Neural crest cell (in vitro differentiated cells): ENCODE measurements around the gene TMEM91. TPM values are rescaled to one million over a fixed set of nuclear protein-coding genes. Genes with fewer than 3 reads are reported as not detected.

ENCODE experiments used
- DNase-seq: peaks from one replicate; pipeline ENCODE4 v3.0.0; 2021; ENCODE audit warnings: low read depth, mixed read lengths, low spot score
- H3K27ac Mint-ChIP-seq: one replicate; pipeline ENCODE4 v1.8.0; 2021; ENCODE audit warnings: mild to moderate bottlenecking, mixed read lengths; ENCODE audit not compliant: unreplicated experiment
- H3K27me3 Mint-ChIP-seq: 2 replicates; pipeline ENCODE4 v1.8.0; 2021; ENCODE audit warnings: low read depth, mild to moderate bottlenecking, mixed read lengths
- H3K36me3 Mint-ChIP-seq: 2 replicates; pipeline ENCODE4 v1.8.0; 2021; ENCODE audit warnings: low read depth, mild to moderate bottlenecking, mixed read lengths
- H3K4me1 Mint-ChIP-seq: 2 replicates; pipeline ENCODE4 v1.8.0; 2021; ENCODE audit warnings: mixed read lengths
- H3K4me3 Mint-ChIP-seq: one replicate; pipeline ENCODE4 v1.8.0; 2021; ENCODE audit warnings: mild to moderate bottlenecking, mixed read lengths
- H3K9me3 Mint-ChIP-seq: 2 replicates; pipeline ENCODE4 v1.8.0; 2021; ENCODE audit warnings: mixed read lengths
- long read RNA-seq: library from polyadenylated mRNA; unstranded; transcript quantifications from one replicate; pipeline ENCODE4 v2.0.0, GENCODE V29; 2020
- total RNA-seq: library from RNA; stranded (reverse); gene quantifications from 2 replicates; pipeline ENCODE4 v1.2.1, GENCODE V29; 2021
- TF ChIP-seq, protein P1 (sequence below): fragments of 200-600 bp; sonication (generic); conservative IDR thresholded peaks from 2 replicates; pipeline ENCODE4 v1.5.0; 2021; ENCODE audit warnings: antibody characterized with exemption, mild to moderate bottlenecking

The TMEM91 gene
- 6.6 and 7.8 TPM in 2 replicates for total RNA-seq
- long read RNA-seq, partial matches to known transcripts, result 0 of 3 reads
- long read RNA-seq, other reads (novel, unspliced or antisense), result 3 of 3 reads

DNA sequence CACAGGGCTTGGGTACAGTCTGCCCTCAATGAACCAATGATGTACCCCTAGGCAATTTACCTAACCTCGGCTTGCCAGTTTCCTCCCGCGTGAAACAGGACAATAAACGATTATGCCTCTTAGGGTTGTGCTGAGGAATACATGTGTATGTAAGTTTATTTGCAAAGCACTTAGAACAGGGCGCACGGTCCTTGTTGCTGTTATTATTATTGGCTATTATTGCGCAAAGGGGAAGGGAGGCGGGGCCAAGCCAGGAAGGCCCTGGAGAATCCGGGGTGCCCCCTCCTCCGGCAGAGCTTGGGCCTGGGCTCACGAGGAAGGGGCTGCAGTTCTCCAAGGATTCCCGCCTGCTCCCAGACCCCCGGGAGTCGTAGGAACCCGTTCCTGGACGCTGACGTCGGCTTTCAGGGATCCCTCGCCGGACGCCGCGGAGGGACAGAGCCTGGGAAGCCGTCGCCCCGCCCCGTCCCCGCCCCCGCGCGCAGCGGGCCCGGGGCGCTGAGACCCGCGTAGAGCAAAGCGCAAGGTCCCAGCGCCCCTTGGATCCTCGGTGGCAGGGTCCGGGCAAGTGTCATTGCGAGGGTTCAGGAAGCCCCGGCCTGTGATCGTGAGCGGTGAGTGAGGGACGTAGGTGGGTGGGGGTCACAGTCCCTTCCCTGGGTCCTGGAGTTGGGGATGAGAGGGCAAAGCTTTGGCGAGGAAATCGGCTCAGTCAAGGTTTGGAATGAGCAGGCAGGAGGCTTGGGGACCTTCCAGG is at the start of gene TMEM91:
TSS of gene TMEM91 (plus strand) at position 293 of the 757 bp plus-strand sequence. CDS start 1,777 bp downstream, outside the sequence.
- TF ChIP-seq, protein P1, sequence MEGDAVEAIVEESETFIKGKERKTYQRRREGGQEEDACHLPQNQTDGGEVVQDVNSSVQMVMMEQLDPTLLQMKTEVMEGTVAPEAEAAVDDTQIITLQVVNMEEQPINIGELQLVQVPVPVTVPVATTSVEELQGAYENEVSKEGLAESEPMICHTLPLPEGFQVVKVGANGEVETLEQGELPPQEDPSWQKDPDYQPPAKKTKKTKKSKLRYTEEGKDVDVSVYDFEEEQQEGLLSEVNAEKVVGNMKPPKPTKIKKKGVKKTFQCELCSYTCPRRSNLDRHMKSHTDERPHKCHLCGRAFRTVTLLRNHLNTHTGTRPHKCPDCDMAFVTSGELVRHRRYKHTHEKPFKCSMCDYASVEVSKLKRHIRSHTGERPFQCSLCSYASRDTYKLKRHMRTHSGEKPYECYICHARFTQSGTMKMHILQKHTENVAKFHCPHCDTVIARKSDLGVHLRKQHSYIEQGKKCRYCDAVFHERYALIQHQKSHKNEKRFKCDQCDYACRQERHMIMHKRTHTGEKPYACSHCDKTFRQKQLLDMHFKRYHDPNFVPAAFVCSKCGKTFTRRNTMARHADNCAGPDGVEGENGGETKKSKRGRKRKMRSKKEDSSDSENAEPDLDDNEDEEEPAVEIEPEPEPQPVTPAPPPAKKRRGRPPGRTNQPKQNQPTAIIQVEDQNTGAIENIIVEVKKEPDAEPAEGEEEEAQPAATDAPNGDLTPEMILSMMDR, result no peak
- peak; percentile 43 for DNase-seq
- Mint-ChIP-seq H3K27ac (no peak within 1 kb of the TSS), H3K36me3 (no peaks in the 10 kb centered on the region), H3K4me1 (peaks cover 15% of the 10 kb centered on the region), H3K4me3 (peak within 1 kb of the TSS; percentile 79), H3K9me3 (no peaks in the 10 kb centered on the region), H3K27me3 (peaks cover 5% of the 10 kb centered on the region)

DNA sequence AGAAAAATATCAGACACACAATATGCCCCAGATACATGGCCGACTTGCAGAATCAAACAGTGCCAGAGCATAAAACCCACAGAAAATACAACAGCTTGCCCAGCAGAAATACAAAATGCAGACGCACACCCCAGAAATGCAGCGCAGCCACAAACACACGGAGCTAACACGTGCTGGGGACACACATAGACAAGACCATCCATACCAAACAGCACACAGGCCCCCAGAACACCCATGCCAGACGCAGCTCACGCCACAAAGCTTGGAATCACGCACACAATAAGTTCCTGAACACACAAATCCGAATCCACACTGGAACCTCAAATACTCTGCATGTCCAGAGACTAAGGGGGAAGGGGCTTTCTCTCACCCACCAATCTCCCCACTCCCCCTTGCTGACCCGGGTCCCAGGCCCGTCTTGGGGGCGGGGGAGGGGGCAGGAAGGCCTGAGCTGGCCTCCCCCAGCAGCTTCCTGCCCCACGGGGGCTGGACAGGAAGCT is 49.2 kb upstream of the TMEM91 start:
- peak overlapping the region; percentile 96 for H3K27ac Mint-ChIP-seq
- no peaks in the 10 kb centered on the region for H3K9me3 Mint-ChIP-seq
- no peak for DNase-seq
- TF ChIP-seq, protein P1, result no peak
- H3K27me3 Mint-ChIP-seq, result peaks cover 36% of the 10 kb centered on the region
- no peaks in the 10 kb centered on the region for H3K36me3 Mint-ChIP-seq
- H3K4me3 Mint-ChIP-seq, result peak overlapping the region; percentile 68
- peaks cover 47% of the 10 kb centered on the region for H3K4me1 Mint-ChIP-seq

DNA sequence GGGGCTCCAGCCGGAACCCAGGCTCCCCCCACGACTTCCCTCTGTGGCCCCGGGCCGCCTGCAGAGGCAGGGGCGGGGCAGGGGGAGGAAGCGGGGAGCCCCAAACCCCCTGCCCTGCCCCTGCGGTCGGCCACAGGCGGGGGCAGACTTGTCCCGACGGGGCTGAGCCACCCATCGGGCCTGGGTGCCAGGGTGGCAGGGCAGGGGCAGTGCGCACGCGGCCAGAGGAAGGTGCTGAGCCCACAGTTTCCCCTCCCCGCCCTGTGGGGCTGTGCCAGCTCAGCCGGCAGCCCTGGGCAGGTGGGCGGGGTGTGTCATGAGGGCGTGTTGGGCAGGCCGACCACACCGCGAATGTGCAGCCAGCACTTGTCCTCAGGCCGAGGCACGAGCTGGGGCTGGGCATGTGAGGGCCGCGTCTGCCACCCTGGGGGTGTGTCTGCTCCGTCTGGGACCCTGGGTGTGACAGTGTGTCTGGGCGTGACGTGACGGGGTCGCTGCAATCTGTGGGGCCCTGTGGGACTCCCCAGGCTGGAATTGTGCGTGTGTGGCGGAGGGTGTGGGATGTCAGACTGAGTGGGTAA is 48.7 kb upstream of the TMEM91 start:
- no peak for DNase-seq
- Mint-ChIP-seq H3K36me3 (no peaks in the 10 kb centered on the region), H3K9me3 (no peaks in the 10 kb centered on the region), H3K4me1 (peaks cover 46% of the 10 kb centered on the region), H3K27me3 (peaks cover 36% of the 10 kb centered on the region), H3K4me3 (peak overlapping the region; percentile 65), H3K27ac (no peak overlapping the region)
- TF ChIP-seq, protein P1, result no peak

DNA sequence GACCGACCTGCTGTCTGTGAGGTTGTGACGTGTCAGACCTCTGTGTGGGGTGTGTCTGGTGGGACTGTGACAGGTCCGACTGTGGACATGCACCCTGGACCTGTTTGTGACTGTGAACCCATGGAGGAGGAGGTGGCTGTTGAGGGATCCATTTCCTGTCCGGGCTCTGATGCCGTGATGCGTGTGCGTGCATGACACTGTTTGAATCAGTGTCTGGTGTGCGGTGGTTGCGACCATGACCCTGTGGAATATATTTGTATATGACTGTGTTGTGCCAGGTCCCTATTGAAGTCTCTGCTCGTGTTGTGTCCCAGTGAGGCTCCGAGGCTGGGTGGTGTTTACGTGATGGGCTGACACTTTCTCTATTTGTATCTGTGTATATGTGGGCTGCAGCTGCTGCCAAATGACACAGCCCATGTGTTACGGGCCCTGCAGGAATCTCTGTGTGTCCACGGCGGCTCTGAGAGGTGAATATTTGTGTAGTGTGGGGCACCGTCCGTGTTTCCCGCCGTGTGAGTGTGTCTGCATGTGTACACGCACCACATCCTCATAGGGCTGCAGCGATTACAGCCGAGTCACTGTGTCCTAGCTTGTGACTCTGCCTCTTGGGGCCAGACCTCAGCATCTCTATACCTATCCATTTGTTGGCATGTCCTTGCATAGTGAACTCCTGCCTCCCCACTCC is 48.0 kb upstream of the TMEM91 start:
- H3K27me3 Mint-ChIP-seq, result peaks cover 36% of the 10 kb centered on the region
- peaks cover 39% of the 10 kb centered on the region for H3K4me1 Mint-ChIP-seq
- DNase-seq, result no peak
- no peak overlapping the region for H3K27ac Mint-ChIP-seq
- no peaks in the 10 kb centered on the region for H3K36me3 Mint-ChIP-seq
- no peaks in the 10 kb centered on the region for H3K9me3 Mint-ChIP-seq
- TF ChIP-seq, protein P1, result no peak
- H3K4me3 Mint-ChIP-seq, result peak overlapping the region; percentile 65

DNA sequence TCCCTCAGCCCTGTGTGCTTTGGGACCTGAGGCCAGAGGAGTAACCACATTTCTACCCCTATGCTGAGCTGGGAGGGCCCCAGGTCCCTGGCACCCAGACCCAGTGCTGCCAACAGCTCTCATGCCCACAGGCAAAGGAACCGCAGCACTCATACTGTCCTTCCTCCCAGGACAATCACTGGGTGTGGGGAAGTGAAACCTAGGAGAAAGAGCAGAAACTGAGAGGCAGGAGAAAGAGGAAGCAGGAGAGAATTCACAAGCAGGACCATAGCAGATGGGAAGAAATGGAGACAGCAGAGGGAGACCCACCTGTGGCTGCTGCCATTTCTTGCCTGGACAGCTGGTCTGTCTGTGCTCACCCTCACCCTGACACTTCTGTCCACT is 47.5 kb upstream of the TMEM91 start:
- Mint-ChIP-seq H3K9me3 (no peaks in the 10 kb centered on the region), H3K4me1 (peaks cover 38% of the 10 kb centered on the region), H3K4me3 (peak overlapping the region; percentile 65)

More for the DNA sequence above, 47.5 kb upstream of the TMEM91 start:
- no peaks in the 10 kb centered on the region for H3K36me3 Mint-ChIP-seq
- no peak for DNase-seq
- peaks cover 36% of the 10 kb centered on the region for H3K27me3 Mint-ChIP-seq
- TF ChIP-seq, protein P1, result no peak
- H3K27ac Mint-ChIP-seq, result no peak overlapping the region
